HG03060 (cell line): Measurements from ENCODE around the gene CCDC86.

Source experiments
- ATAC-seq: cut with Tn5 transposase; IDR thresholded peaks from one replicate; pipeline ENCODE4 v1.9.1; 2021; ENCODE audit warnings: low read depth, moderate number of reproducible peaks; ENCODE audit not compliant: unreplicated experiment

The CCDC86 gene

DNA sequence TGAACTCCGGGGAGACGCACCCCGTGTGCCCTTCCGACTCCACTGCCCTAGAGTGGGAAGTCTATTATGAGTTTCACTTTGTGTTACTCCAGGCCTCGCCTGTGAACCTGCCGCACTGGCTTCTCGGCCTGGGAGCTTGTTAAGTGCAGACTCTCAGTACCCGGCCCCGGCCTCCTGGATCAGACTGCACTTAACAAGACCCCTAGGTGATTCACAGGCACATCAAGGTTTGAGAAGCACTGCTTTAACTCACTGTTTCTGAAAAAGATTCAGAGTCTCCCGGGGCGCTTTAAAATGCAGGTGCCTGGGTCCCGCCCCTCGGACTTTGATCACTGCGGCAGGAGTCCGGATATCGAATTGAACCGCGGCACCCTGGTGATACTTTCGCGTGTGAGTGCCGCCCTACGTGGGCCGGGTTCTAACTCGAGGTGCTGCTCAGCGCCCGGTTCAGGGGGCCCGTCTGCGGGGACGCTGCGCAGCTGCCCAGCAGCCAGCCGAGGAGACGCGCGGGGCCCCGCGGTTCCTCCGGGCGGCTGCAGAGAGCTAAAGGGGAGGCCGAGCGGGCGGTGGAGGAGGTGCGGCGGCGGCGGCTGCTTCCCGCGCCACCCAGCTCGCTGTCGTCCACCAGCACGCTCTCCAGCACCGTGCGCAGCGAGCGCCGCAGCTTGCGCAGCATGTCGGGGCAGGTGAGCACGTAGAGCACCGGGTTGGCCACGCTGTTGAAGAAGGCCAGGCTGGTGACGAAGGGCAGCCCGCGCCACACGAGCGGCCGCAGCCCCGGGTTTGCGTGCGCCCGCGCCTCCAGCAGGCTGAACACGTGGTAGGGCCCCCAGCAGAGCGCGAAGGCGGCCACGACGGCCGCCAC is 10.4 kb downstream of the CCDC86 start:
- ATAC-seq, result no peak

DNA sequence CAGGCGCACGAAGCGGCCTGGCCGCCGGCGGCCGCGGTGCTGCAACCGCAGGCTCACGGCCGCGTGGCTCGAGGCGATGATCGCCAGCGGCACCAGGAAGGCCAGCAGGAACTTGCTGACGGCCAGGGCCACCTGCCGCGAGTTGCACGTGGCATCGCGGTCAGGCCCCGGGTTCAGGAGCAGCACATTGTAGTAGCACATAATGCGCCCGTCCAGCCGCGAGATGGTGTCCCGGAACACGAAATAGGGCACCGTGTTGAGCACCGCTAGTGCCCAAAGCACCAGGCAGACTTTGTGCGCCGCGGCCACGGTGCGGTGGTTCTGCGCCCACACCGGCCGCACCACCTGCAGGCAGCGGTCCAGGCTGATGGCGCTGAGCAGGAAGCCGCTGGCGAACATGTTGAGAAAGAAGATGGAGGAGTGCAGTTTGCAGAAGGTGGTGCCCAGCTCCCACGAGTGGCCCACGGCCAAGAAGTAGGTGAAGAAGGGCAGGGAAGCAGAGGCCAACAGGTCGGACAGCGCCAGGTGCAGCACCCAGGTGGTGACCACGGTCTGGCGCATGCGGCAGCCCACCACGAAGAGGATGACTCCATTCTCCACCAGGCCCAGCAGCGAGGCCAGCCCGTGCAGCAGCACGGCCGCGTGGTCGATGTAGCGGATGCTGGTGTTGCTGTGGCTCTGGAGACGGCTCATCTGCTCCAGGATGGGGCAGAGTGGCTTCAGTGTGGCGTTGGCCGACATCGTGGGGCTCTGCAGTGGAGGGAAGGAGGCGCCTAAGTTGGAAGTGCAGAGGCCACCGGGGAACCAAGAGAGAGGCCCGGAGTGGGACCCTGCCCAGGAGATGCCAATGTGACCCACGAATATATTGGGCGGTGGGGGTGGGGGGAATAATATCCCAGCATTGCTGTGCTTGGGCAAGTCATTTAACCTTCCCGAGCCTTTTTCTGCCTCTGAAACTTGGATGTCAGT is 11.4 kb downstream of the CCDC86 start:
- ATAC-seq, result no peak

DNA sequence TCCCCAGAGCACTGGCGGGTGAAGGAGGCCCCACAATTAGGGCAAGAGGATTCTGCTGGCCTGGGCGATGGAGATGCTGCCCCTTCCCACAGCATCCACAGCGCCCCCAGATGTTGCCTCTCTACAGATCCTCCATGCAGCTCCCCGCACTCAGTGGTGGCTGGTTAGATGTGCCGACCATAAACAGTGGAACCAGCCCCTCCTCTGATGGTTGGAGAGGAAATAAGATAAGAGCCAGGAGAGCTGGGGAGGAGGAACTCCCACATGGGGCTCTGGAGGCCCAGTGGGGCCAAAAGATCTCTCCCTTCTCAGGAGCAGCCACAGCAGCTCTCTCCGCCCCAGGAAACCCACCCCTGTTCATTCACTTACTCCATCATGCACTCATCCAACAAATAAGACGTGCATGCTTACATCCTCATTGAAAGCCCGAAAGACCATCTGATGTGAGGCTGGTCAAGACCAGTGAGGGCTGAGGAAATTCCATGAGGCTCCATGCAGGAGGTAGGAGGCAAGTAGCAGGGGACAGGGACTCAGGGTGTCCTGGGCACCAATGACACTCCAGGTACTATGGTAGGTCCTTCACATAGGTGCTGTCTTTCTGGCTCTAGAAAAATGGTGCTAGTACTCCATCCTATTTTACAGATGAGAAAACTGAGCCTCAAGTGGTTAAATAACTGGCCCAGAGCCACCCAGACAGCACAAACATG is 12.4 kb downstream of the CCDC86 start:
- ATAC-seq, result no peak

DNA sequence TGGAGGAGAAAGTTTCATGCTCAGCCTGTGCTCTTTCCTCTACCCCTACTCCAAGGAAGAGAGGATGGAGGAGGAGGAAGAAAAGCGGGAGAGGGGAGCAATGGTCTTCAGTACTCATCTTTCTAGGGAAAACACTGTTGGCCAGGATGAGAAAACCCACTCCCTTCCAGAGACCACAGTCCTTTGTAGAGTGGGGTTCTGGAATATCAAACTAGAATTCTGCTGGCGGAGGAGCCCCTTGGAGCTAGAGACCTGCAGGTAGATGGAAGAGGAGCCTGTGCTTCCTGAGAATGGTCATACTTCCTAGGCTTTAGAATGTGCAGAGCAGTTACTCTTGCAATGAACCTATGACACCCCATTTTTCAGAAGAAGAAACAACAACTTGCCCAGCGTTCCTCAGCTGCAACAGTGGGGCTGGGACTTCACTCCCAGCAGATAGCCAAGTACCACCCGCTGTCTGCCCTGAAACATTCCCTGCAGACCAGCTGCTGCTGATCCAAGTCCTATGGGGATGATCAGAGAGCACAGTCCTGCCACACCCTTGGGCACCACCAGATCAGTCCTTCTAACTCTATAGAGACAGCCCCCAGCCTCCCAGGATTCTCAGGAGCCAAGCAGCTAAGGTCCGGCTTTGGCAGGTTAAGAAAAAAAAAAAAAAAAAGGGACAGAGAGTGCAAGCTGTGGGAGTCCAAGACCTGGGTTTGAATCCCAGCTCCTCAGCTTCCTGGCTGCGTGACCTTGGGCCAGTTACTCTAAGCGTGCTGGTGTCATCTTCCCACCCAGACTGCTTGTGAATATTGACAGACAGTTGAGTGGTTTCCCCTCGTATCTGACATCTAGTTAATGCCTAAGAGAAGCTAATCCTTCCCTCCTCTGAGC is 13.2 kb downstream of the CCDC86 start:
- no peak for ATAC-seq

DNA sequence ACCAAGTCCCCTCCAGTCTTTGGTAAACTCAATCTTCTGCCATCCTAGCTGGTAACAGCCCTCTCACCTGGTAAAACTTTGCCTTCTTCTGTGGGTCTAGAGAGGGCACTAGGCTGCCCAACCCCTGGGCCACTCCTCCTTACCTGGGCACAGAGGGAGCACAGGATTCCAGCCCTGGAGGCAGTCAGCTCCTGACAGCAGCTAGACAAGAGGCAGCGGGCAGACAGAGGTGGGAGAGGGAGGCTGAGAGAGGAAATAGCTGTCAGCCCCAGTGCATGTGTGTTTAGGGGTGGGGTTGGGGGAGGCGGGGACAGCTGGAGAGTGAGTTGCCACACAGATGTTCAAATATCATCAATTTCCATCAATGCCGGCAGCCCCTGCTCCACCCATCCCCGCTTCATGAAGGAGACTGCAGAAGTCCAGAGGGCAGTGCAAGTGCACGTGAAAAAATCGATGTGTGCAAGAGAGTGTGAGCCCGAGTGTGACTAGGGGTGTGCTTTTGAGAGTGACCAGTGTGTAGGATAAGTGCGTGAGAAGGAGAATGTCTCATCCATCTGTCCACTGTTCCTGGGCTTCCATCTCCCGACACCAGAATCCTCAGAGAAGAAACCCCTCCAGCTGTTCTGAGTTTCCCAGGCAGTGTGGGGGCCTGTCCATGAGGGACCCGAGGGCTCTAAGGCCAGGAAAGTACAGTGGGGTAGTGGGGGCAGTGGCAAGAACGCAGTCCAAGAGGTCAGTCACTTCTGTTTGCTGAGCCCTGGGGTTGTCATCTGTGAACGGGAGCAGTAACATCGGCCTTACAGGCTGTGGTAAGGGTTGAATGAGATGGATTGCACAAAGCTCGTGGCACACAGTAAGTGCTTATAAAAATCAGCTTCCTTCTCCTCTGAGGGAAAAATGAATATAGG is 14.1 kb downstream of the CCDC86 start, which contains the start of gene PTGDR2:
Gene PTGDR2, minus strand, starts transcription at position 225 of the 908 bp plus-strand sequence. CDS start 2,228 bp downstream, outside the sequence.
- no peak for ATAC-seq

DNA sequence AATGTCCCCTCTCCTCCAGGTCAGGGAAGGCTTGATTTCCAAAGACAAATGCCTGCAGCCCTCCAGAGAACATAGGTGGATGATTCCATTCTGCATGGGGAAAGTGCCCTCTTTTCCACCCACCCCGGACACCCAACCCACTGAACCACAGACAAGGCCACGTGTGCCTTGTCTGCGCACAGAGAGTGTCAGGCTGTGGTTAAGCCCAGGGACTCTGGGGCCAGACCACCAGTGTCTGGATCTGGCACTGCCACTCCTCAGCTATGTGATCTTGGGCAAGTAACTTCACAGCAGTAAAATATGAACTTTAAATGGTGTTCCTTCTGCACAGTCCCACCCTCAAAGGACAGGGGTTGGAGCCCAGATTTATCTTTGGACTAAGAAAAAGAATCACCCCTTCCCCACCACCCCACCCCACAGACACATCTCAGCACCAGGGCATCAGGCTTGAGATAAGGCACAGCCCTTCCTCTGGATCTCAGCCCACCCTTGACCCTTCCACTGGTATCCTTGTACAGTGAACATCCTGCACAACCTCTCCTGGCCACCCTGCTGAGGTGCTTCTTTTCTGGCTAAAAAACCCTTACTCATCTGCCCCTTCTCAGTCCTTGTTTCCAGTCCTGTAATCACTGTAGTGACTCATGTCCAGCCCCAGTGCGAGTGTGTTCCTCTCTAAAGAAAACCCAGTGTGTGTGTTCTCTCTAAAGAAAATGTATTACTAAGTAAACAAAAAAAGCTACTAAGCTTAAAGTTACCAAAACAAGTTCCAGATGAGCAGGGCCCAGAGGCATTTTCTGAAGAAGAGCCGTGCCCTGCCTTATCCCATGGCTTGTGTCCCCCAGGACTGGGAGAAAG is 15.7 kb downstream of the CCDC86 start:
- ATAC-seq, result no peak

DNA sequence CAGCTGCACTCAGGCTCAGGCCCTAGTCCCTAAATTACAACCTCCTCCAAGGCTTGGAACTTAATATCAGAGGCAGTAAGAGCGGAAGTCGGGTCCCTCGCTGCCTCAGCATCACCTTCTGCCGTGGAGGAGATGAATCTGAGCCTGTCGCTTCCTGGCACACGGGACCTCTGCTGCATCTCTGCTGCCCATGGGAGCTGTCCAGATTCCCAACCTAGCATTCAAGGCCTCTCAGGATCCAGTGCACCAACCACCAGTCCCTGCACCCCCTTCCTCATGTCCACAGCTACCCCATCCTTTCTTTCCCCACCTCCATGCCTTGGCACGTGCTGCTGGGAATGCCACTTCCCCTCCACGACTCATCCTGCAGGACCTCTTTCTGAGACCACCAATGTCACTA is 16.3 kb downstream of the CCDC86 start:
- no peak for ATAC-seq

DNA sequence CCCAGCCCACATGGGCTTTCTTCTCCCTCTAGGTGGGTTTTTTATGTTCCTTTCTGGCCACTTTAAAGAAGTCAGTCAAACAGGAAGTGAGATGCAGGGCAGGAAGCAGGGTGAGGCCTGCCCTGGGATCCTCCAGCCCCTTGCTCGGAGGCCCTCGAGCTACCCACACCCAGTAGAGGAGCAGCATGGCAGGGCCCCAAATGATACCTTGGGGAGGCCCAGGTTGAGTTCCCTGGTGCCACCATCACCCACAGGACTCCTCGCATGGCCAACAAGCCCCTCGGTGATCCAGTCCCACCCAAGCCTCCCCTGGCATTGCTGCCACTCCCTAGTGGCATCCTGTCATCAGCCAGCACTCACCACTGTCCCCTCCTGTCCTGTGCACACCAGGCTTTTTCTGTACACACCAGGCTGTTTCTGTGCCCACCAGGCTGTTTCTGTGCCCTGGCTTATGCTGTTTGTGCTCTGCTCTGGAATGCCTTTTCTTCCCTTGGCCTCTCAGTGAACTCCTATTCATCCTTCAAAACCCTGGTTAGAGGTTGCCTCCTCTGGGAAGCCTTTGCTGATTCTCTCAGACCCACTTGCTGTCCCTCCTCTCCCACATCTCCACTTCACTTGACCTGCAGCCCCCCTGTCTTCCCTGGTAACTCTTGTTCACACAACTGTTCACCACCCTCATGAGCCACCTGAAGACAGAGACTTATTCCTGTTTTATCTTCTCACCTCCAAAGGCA is 17.0 kb downstream of the CCDC86 start:
- no peak for ATAC-seq

DNA sequence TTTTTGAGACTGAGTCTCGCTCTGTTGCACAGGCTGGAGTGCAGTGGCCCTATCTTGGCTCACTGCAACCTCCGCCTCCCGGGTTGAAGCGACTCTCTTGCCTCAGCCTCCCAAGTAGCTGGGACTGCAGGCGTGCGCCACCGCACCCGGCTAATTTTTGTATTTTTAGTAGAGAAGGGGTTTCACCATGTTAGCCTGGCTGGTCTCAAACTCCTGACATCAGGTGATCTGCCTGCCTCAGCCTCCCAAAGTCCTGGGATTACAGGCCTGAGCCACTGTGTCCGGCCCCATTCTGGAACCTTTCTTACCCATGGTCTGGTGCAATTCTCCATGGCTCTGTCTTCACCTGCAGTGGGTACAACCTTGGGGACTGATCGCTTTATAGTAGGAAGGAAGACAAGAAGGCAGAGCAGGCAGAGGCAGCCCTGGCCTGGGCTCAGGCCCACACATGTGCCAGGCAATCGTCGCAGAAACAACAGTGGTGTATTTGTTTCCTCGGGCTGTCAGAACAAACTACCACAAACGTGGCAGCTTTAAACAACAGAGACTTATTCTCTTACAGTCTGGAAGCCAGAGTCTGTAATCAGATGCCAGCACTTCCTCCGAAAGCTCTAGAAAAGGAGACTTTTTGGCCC is 17.8 kb downstream of the CCDC86 start:
- ATAC-seq, result no peak

DNA sequence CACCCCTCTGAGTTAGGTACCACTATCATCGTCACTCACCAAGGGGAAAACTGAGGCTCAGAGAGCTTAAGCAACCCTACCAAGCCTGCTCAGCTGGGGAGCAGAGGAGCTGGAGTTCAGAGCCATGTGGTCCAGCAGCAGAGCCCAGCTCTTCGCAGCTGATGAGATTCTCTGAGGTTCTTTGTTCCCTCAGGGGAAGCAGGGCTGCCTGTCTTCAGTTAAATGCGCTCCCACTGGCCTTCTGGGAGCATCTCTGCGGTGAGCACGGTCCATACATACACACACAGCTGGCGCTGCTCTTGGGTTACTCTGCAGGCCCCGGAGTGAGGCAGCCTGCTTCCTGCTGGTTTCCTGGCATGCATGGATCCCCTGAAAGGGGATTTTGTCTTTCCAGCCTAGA is 19.0 kb downstream of the CCDC86 start:
- ATAC-seq, result no peak

DNA sequence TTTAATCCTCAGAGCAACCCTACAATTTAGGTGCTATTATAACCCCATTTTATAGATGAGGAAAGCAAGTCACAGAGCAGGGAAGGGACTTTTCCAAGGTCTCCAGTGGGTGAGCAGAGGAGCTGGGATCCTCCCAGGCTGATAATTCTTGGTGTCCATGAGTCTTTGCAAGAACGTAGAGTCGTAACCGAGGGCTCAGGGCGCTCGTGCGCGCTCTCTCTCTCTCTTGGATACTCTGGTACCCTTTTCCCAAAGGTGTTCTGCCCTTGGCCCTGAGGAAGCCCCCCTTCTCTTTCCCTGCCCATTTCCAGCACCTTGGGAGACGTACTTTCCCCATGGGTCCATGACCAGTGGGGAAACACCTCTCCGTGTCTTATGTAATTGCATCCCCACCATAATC is 20.3 kb downstream of the CCDC86 start:
- no peak for ATAC-seq

DNA sequence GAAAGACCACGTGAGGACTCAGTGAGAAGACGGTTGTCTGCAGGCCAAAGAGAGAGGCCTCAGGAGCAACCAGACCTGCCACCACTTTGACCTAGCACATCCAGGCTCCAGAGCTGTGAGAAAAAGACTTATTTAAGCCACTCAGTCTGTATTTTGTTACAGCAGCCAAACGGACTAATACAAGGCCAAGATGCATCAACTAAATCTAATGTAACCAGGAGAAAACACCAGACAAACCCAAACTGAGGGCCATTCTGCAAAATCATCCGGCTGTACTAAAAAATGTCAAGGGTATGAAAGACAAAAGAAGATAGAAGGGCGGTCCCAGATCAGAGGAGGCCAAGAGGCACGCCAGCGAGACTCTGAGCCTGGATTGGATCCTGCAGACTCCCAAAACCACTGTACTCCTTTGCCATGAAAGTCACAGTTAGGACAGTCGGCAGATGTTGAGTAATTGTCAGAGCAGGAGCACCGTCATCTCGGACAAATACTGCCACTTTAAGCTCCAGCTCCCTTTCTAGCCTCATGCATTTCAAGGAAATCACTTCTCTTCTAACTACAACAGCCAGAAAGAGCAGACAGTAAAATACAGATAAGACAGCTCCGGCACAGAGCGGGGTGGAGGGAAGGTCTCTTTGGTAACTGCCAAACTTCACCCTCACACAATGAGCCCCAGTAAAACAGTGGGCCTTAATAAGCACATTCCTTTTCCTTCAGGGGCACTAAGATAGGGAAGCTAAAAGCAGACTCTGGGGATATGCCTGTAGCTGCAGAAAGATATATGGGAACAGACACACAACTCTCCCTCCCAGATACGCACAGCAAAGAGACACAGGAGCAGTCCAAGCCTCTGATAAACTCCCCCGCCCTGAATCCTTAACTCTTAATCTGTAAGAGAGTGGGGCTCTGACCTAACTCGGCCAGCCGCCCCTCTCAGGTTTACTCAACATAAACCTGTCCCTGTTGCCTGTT is 21.9 kb downstream of the CCDC86 start:
- no peak for ATAC-seq

DNA sequence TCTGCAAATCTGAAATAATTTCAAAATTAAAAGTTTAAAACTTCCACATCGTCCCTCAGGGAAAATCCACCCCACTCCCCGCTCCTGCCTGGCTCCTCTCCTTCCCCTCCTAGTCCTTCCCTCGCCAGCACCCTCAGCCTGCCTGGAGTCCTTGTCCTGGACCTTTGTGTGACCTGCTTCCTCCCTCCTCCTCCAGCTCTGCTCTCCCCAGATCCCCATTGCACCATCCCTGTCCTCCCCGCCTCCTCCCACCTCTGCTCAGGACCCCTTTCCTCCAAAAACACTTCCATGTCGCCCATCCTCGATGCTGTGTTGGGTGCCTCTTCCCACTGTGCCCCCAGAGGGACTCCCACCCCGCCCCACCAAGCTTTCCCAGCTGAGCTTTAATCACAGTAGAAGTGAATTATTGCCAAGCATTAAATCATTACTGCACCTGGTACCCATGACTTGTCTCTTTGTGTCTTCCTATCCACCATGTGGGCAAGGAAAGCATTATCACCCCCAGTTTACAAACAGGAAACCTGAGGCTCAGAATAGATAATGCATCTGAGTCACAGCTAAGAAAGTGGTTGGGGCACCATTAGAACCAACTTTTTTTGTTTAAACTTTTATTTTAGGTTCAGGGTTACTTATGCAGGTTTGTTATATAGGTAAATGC is 23.1 kb downstream of the CCDC86 start:
- ATAC-seq, result no peak

DNA sequence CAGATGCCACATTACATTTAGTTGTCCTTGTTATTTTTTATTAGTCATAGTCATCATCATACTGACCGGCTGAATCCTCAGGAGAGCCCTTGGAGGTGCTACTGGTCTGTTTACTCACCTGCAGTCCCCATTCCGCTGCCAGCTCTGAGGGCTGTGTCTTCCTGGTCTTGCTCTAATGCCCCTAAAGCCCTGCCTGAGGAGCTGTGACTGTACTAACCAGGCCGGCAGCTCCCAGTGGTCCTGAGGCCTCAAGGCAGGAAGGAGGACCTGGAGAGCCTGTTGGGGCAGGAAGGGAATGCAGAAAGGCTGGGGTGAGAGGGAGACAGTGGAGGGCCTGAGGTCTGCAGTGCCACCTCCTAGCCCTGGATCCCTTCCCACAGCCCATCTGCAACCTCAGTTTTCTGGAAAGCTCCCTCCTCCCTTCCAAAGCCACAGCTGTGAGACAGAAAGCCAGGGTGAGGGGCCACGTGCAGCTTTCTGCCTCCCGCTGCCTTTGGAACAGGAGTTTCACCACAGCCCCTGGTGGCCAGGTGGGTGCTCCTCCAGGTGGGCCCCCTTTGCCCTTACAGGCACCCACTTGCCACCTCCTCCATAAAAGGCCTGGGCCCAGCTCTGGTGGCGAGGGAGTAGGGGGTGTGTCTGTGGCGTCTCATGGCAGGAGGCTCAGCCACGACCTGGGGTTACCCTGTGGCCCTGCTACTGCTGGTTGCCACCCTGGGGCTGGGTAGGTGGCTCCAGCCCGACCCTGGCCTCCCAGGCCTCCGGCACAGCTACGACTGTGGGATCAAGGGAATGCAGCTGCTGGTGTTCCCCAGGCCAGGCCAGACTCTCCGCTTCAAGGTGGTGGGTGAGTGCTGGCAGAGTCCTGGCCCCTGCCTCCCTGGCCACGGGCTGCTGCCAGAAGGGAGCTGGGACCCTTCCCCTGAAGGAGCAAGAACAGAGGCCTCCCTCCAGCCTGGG is 25.3 kb downstream of the CCDC86 start, which contains the start of gene ZP1:
Gene ZP1, plus strand, starts transcription at position 632 of the 960 bp plus-strand sequence. Its CDS starts 20 bp downstream, at position 652.
- no peak for ATAC-seq
